ENCODE data around the gene COTL1. TPM values are rescaled to one million over a fixed set of nuclear protein-coding genes. Genes with fewer than 3 reads are reported as not detected.

Gene COTL1
- total RNA-seq, 2 donors from 2014 or later: 79.1 to 138 TPM

DNA sequence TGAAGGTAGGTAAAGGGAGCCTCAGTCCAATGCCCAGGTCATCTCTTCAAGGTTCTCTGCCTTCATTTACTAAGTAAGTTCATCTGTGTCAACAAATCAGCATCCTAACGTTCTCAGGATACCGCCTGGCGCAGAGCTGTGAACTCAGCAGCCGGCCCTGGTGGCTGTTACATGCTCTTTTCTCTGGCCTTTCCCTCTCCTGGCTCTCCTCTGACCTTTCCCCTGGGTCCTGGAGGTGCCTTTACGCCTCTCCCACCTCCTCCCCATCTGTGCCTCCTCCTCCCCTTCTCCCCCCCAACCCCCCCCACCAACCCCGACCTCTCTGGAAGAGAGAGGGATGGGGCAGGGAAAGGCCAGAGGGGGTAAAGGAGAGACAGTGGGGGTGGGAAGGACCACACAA is 19.5 kb downstream of the COTL1 start:
- Histone ChIP-seq H3K4me1 (peaks cover 4% of the 10 kb centered on the region), H3K9ac (ENCODE audit: low read depth in 2 of 2, low read length in 2 of 2) (no peak overlapping the region), H3K27me3 (no peaks in the 10 kb centered on the region), H3K27ac (peak overlapping the region; percentile 30), H3K4me3 (no peak overlapping the region), H3K36me3 (no peaks in the 10 kb centered on the region), H3K9me3 (no peaks in the 10 kb centered on the region)
- TF ChIP-seq, protein P1, sequence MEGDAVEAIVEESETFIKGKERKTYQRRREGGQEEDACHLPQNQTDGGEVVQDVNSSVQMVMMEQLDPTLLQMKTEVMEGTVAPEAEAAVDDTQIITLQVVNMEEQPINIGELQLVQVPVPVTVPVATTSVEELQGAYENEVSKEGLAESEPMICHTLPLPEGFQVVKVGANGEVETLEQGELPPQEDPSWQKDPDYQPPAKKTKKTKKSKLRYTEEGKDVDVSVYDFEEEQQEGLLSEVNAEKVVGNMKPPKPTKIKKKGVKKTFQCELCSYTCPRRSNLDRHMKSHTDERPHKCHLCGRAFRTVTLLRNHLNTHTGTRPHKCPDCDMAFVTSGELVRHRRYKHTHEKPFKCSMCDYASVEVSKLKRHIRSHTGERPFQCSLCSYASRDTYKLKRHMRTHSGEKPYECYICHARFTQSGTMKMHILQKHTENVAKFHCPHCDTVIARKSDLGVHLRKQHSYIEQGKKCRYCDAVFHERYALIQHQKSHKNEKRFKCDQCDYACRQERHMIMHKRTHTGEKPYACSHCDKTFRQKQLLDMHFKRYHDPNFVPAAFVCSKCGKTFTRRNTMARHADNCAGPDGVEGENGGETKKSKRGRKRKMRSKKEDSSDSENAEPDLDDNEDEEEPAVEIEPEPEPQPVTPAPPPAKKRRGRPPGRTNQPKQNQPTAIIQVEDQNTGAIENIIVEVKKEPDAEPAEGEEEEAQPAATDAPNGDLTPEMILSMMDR (IDR thresholded peaks at IDR 0.05): no peak
- DNase-seq: no peak
- intact Hi-C loops (cut with DNase I): no loop called here

DNA sequence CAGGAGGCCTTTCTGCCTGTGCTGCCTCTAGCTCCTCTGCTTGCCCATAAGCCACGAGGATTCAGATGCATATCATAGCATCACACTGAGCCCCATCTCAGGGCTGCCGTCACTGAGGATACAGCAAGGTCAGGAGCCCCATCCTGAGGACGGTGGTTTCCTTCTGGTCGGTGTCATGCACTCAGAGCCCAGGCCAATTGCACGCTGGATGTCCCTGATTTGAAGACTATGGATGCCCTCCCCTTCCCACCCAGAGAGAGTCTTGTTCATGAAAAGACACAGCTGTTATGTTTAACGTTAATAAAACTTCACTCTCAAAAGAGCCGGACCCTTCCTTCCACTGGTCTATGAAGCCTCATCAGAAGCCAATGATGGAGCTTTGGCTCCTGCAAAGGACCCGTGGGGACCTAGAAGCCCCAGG is 19.9 kb downstream of the COTL1 start:
- peaks cover 4% of the 10 kb centered on the region for H3K4me1 ChIP-seq

DNA sequence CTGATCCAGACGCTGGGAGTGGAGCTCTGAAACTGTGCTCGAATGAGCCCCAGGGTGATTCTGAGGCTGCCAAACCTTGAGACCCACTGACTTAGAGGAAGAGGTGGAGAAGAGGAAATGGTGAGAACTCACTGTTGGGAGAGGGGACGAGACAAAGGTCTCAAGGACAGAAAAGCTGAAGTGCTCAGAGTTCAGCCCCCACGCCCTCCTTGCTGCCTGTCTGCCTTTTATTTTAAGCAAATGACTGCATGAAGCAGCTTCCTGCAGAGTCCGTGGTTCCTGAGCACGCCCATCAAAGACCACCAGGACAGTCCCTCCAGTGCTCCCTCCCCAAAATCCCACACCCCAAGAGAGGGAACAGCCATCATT is 20.4 kb downstream of the COTL1 start:
- Histone ChIP-seq H3K27ac (peak overlapping the region; percentile 30), H3K4me1 (peaks cover 4% of the 10 kb centered on the region), H3K27me3 (no peaks in the 10 kb centered on the region), H3K9me3 (no peaks in the 10 kb centered on the region), H3K36me3 (no peaks in the 10 kb centered on the region), H3K9ac (ENCODE audit: low read depth in 2 of 2, low read length in 2 of 2) (peak overlapping the region in 1 of 2 donors; percentile 44), H3K4me3 (no peak overlapping the region)
- no peak for DNase-seq
- intact Hi-C loops (cut with DNase I): no loop called here
- TF ChIP-seq, protein P1 (IDR thresholded peaks at IDR 0.05): no peak

More for the DNA sequence above, 19.9 kb downstream of the COTL1 start:
- H3K27me3 ChIP-seq: no peaks in the 10 kb centered on the region
- TF ChIP-seq, protein P1 (IDR thresholded peaks at IDR 0.05): no peak
- H3K4me3 ChIP-seq: no peak overlapping the region
- H3K9me3 ChIP-seq: no peaks in the 10 kb centered on the region
- H3K36me3 ChIP-seq: no peaks in the 10 kb centered on the region
- H3K27ac ChIP-seq: peak overlapping the region; percentile 30
- intact Hi-C loops (cut with DNase I): no loop called here
- H3K9ac ChIP-seq (ENCODE audit: low read depth in 2 of 2, low read length in 2 of 2): peak overlapping the region in 1 of 2 donors; percentile 44
- no peak for DNase-seq

DNA sequence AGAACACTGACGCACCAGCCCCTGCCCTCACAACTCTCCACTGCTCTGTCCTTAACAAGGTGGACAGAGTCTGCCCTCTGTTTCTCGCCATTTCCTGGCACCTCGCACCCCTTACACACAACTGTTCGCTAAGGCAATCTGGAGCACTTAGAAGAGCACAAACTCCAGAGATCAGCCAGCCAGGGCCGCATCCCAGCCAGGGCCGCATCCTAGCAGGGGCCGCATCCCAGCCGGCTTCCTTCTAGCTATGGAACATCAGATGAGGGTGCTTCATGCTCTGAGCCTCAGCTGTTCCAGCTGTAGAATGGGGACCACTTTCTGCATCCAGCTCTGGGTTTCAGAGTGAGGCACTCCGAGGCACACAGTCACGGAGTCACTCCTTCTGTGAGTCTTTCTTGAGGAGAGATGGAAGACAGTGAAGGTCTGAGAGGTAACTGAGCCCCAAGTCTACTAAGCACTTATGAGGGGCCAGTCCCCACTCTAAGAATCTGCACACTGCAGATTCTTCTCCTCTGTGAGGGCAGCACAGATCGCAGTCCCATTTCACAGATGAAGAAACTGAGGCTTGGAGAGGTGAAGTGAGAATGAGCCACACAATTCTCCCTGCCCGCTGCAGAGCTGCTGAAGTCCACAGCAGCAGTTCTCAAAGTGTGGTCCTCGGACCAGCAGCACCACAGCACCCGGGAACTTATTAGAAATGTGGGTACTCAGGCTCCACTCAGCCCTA is 20.9 kb downstream of the COTL1 start:
- peak overlapping the region in 1 of 2 donors; percentile 44 for H3K9ac ChIP-seq (ENCODE audit: low read depth in 2 of 2, low read length in 2 of 2)
- TF ChIP-seq, protein P1 (IDR thresholded peaks at IDR 0.05): no peak
- H3K36me3 ChIP-seq: no peaks in the 10 kb centered on the region
- no peaks in the 10 kb centered on the region for H3K27me3 ChIP-seq
- H3K4me3 ChIP-seq: no peak overlapping the region
- intact Hi-C loops (cut with DNase I): no loop called here
- peak overlapping the region; percentile 30 for H3K27ac ChIP-seq
- H3K9me3 ChIP-seq: no peaks in the 10 kb centered on the region
- H3K4me1 ChIP-seq: peaks cover 4% of the 10 kb centered on the region
- no peak for DNase-seq

DNA sequence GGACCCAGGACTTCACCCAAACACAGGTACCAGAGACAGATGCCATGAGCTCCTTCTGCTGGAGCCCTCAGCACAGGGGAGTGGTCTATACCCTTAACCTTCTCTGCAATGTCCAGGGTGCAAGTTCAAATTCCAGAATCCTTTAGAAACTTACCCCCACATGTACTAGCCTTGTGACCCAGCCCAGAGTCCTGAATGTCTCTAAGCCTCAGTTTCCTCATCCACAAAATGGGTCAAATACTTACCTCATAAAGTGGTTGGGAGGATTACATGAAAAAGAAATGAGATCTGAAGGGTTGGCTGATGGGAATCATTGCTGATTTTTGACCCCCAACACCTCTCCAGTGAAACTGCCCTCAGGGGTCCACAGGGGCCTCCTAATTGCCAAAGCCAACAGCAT is 21.7 kb downstream of the COTL1 start:
- no peaks in the 10 kb centered on the region for H3K27me3 ChIP-seq
- no peaks in the 10 kb centered on the region for H3K36me3 ChIP-seq
- no peaks in the 10 kb centered on the region for H3K9me3 ChIP-seq
- intact Hi-C loops (cut with DNase I): no loop called here
- no peak overlapping the region for H3K9ac ChIP-seq (ENCODE audit: low read depth in 2 of 2, low read length in 2 of 2)
- H3K4me3 ChIP-seq: no peak overlapping the region
- TF ChIP-seq, protein P1 (IDR thresholded peaks at IDR 0.05): no peak
- H3K4me1 ChIP-seq: peaks cover 4% of the 10 kb centered on the region
- no peak overlapping the region for H3K27ac ChIP-seq
- no peak for DNase-seq
